IMR-90 (cell line): Measurements from ENCODE around the gene TRAFD1. TPM values are rescaled to one million over a fixed set of nuclear protein-coding genes. Genes with fewer than 3 reads are reported as not detected.

Source experiments
- ATAC-seq: fragments of 200-7000 bp; cut with Tn5 transposase; 2 replicates; pipeline ENCODE4 v1.9.1; 2020; ENCODE audit warnings: low read depth, mild to moderate bottlenecking, moderate library complexity
- BruUV-seq: library from RNA; stranded (reverse); fragments of 400-500 nt; replicated peaks from 2 replicates; lab custom pipeline; 2021; lab: Mats Ljungman, UMichigan
- CTCF ChIA-PET: fragments of 300-600 bp; formaldehyde crosslinking; extraction: SDS; loops from one replicate; lab custom pipeline; 2021; ENCODE audit warnings: antibody characterized with exemption; lab: Yijun Ruan, JAX
- POLR2A ChIA-PET: fragments of 300-600 bp; sonication (Branson Sonifier 250); formaldehyde crosslinking; loops from one replicate; lab custom pipeline; 2022; ENCODE audit warnings: antibody characterized with exemption; ENCODE audit not compliant: unreplicated experiment; lab: Charles Lee
- DNase-seq: peaks from one replicate; pipeline ENCODE4 v3.0.0; 2013
- H2AFZ ChIP-seq: replicated peaks from 2 replicates; pipeline ENCODE3; 2013; ENCODE audit warnings: low read length, mild to moderate bottlenecking; ENCODE audit not compliant: poor library complexity
- H2AK5ac ChIP-seq: 2 replicates; pipeline ENCODE4 v1.6.1; 2013; ENCODE audit warnings: low read depth, low read length, inconsistent platforms
- H2AK9ac ChIP-seq: replicated peaks from 2 replicates; pipeline ENCODE3; 2013; ENCODE audit warnings: mild to moderate bottlenecking, low read depth, low read length, moderate library complexity; ENCODE audit not compliant: poor library complexity
- H2BK120ac ChIP-seq: 2 replicates; pipeline ENCODE4 v1.6.1; 2013; ENCODE audit warnings: low read depth, low read length, inconsistent platforms
- H2BK15ac ChIP-seq: 3 replicates; pipeline ENCODE4 v1.6.1; 2013; ENCODE audit warnings: low read depth, low read length, inconsistent platforms
- H2BK20ac ChIP-seq: 2 replicates; pipeline ENCODE4 v1.6.1; 2013; ENCODE audit warnings: low read depth, mild to moderate bottlenecking, inconsistent platforms, low read length, moderate library complexity
- H2BK5ac ChIP-seq: 2 replicates; pipeline ENCODE4 v1.6.1; 2013; ENCODE audit warnings: mild to moderate bottlenecking, low read depth, low read length, inconsistent platforms; ENCODE audit not compliant: poor library complexity, severe bottlenecking
- H3K14ac ChIP-seq: replicated peaks from 2 replicates; pipeline ENCODE4 v1.6.1; 2013; ENCODE audit warnings: low read depth, low read length, inconsistent platforms
- H3K18ac ChIP-seq: 2 replicates; pipeline ENCODE4 v1.6.1; 2013; ENCODE audit warnings: low read depth, low read length, control low read depth
- H3K23ac ChIP-seq: 2 replicates; pipeline ENCODE4 v1.6.1; 2013; ENCODE audit warnings: low read depth, low read length, inconsistent platforms
- H3K27ac ChIP-seq: 2 replicates; pipeline ENCODE4 v1.5.1; 2013; ENCODE audit warnings: mild to moderate bottlenecking, control low read depth, low read length; ENCODE audit not compliant: insufficient read depth
- H3K27me3 ChIP-seq: 2 replicates; pipeline ENCODE4 v1.6.1; 2013; ENCODE audit warnings: low read length; ENCODE audit not compliant: control insufficient read depth, insufficient read depth
- H3K36me3 ChIP-seq: 2 replicates; pipeline ENCODE4 v1.6.1; 2013; ENCODE audit warnings: low read length, mixed read lengths; ENCODE audit not compliant: control insufficient read depth, insufficient read depth
- H3K4ac ChIP-seq: 2 replicates; pipeline ENCODE4 v1.6.1; 2013; ENCODE audit warnings: low read depth, low read length, inconsistent platforms
- H3K4me1 ChIP-seq: 2 replicates; pipeline ENCODE4 v1.6.1; 2013; ENCODE audit warnings: low read length, mixed read lengths; ENCODE audit not compliant: control insufficient read depth, insufficient read depth
- H3K4me2 ChIP-seq: 2 replicates; pipeline ENCODE4 v1.6.1; 2013; ENCODE audit warnings: low read depth, mild to moderate bottlenecking, control low read depth, low read length, moderate library complexity
- H3K4me3 ChIP-seq: 2 replicates; pipeline ENCODE4 v1.5.1; 2013; ENCODE audit warnings: low read depth, mild to moderate bottlenecking, control low read depth, low read length, moderate library complexity; ENCODE audit not compliant: insufficient read depth
- H3K56ac ChIP-seq: 2 replicates; pipeline ENCODE4 v1.6.1; 2013; ENCODE audit warnings: low read length, inconsistent platforms; ENCODE audit not compliant: insufficient read depth; ENCODE audit errors: extremely low read depth
- H3K79me1 ChIP-seq, 2 experiments: 2 replicates each; pipeline ENCODE4 v1.6.1; 2013; ENCODE audit warnings: low read length in 2 of 2, inconsistent platforms in 1 of 2, low read depth in 1 of 2
- H3K9ac ChIP-seq: 2 replicates; pipeline ENCODE4 v1.6.1; 2013; ENCODE audit warnings: low read depth, low read length, control low read depth
- H3K9me1 ChIP-seq: 2 replicates; pipeline ENCODE4 v1.6.1; 2013; ENCODE audit warnings: low read length, inconsistent platforms; ENCODE audit not compliant: insufficient read depth
- H3K9me3 ChIP-seq: 2 replicates; pipeline ENCODE4 v1.6.1; 2013; ENCODE audit warnings: low read length; ENCODE audit not compliant: control insufficient read depth, insufficient read depth
- H4K20me1 ChIP-seq: 2 replicates; pipeline ENCODE4 v1.6.1; 2013; ENCODE audit warnings: low read length, inconsistent platforms; ENCODE audit not compliant: insufficient read depth
- H4K5ac ChIP-seq: 2 replicates; pipeline ENCODE4 v1.6.1; 2013; ENCODE audit warnings: mild to moderate bottlenecking, low read depth, low read length, control low read depth
- H4K8ac ChIP-seq, 2 experiments: 2 replicates each; pipeline ENCODE4 v1.6.1; 2013; ENCODE audit warnings: low read depth in 2 of 2, low read length in 2 of 2, control low read depth in 1 of 2, inconsistent platforms in 1 of 2
- H4K91ac ChIP-seq: 2 replicates; pipeline ENCODE4 v1.6.1; 2013; ENCODE audit warnings: low read depth, low read length, inconsistent platforms; ENCODE audit not compliant: insufficient read depth
- BHLHE40 ChIP-seq: fragments of 150-350 bp; IDR thresholded peaks from 2 replicates; pipeline ENCODE4 v1.6.1; 2016; ENCODE audit warnings: mild to moderate bottlenecking, low read depth, low read length
- CEBPB ChIP-seq: IDR thresholded peaks from 2 replicates; pipeline ENCODE4 v1.6.1; 2012; ENCODE audit warnings: low read depth, low read length, improper control_type of control experiment
- CHD1 ChIP-seq: IDR thresholded peaks from 2 replicates; pipeline ENCODE4 v1.6.1; 2012; ENCODE audit warnings: low read depth, low read length, improper control_type of control experiment
- FOS ChIP-seq: fragments of 150-350 bp; IDR thresholded peaks from 2 replicates; pipeline ENCODE4 v1.6.1; 2016; ENCODE audit warnings: low read depth, low read length
- MAFK ChIP-seq: IDR thresholded peaks from 2 replicates; pipeline ENCODE4 v1.6.1; 2012; ENCODE audit warnings: low read depth, low read length, improper control_type of control experiment
- MAZ ChIP-seq: IDR thresholded peaks from 2 replicates; pipeline ENCODE4 v1.6.1; 2012; ENCODE audit warnings: low read depth, mild to moderate bottlenecking, low read length, improper control_type of control experiment, moderate library complexity, borderline replicate concordance
- MXI1 ChIP-seq: IDR thresholded peaks from 2 replicates; pipeline ENCODE4 v1.6.1; 2012; ENCODE audit warnings: low read depth, mild to moderate bottlenecking, low read length, moderate library complexity, borderline replicate concordance
- NFE2L2 ChIP-seq: fragments of 150-350 bp; IDR thresholded peaks from 2 replicates; pipeline ENCODE4 v1.6.1; 2016; ENCODE audit warnings: low read depth, mild to moderate bottlenecking, low read length
- POLR2A ChIP-seq: IDR thresholded peaks from 2 replicates; pipeline ENCODE4 v1.6.1; 2012; ENCODE audit warnings: mild to moderate bottlenecking, low read depth, low read length
- RAD21 ChIP-seq: IDR thresholded peaks from 2 replicates; pipeline ENCODE4 v1.6.1; 2012; ENCODE audit warnings: low read length, improper control_type of control experiment
- RCOR1 ChIP-seq: IDR thresholded peaks from 2 replicates; pipeline ENCODE4 v1.6.1; 2012; ENCODE audit warnings: mild to moderate bottlenecking, low read length, improper control_type of control experiment; ENCODE audit not compliant: insufficient replicate concordance
- RFX5 ChIP-seq: IDR thresholded peaks from 2 replicates; pipeline ENCODE4 v1.8.0; 2012; ENCODE audit warnings: low read depth, mild to moderate bottlenecking, low read length, moderate library complexity
- SMC3 ChIP-seq: fragments of 150-350 bp; IDR thresholded peaks from 2 replicates; pipeline ENCODE4 v1.6.1; 2016; ENCODE audit warnings: low read depth, mild to moderate bottlenecking, antibody characterized with exemption, low read length, moderate library complexity
- USF2 ChIP-seq: fragments of 150-350 bp; IDR thresholded peaks from 2 replicates; pipeline ENCODE4 v1.6.1; 2017; ENCODE audit warnings: mild to moderate bottlenecking, antibody characterized with exemption, low read length, low read depth
- WGBS, 2 experiments: methylation state at CpG; one replicate each; pipeline versions ENCODE4 v1.1.5 to v1.1.7; 2013; ENCODE audit warnings: missing lambda C conversion rate in 2 of 2; ENCODE audit not compliant: insufficient read length in 1 of 2; ENCODE audit errors: extremely low coverage in 2 of 2; 5-methylcytosine and 5-hydroxymethylcytosine counted together
- dilution Hi-C: fragments of 300-500 bp; cut with HindIII; formaldehyde crosslinking; loops from one replicate; pipeline ENCODE4 v1.14.3; 2018; ENCODE audit warnings: low sequenced_read_pairs; ENCODE audit not compliant: unreplicated experiment
- in situ Hi-C: fragments of 300-500 bp; cut with MboI; formaldehyde crosslinking; loops from 3 replicates; pipeline ENCODE4 v1.14.3; 2019; ENCODE audit warnings: low sequenced_read_pairs, inconsistent platforms, mixed read lengths
- intact Hi-C: fragments of 100-400 bp; cut with micrococcal nuclease; formaldehyde crosslinking; loops from 2 replicates; pipeline ENCODE4 v1.10.0; 2022
- polyA plus RNA-seq, 3 experiments: library from polyadenylated mRNA; depleted of rRNA; stranded (reverse); fragments of >200 nt; gene quantifications; 2 replicates each; pipeline ENCODE4 v1.2.3, GENCODE V29; 2012; ENCODE audit warnings: low replicate concordance in 1 of 3
- total RNA-seq: library from RNA; depleted of rRNA; stranded (reverse); fragments of >200 nt; gene quantifications from 2 replicates; pipeline ENCODE4 v1.2.3, GENCODE V29; 2012
- TF ChIP-seq, protein P1 (sequence below): fragments of 150-350 bp; IDR thresholded peaks from 2 replicates; pipeline ENCODE4 v1.6.1; 2016; ENCODE audit warnings: low read depth, mild to moderate bottlenecking, low read length, moderate library complexity, borderline replicate concordance
- TF ChIP-seq, protein P2 (sequence below): conservative IDR thresholded peaks from 2 replicates; pipeline ENCODE4 v1.5.1; 2012; ENCODE audit warnings: mild to moderate bottlenecking, low read depth, low read length, improper control_type of control experiment

TRAFD1 gene
- total and polyA plus RNA-seq, 2 of the 4 experiments (the other 2 are of a cell fraction): 41.3 to 70.4 TPM

- Histone ChIP-seq H3K4me2 (no peak overlapping the region), H3K4me3 (no peak overlapping the region), H3K79me1 (no peaks in the 10 kb centered on the region), H3K4ac (peak overlapping the region; percentile 50; the same call in 1 of the 2 replicates), H3K9me1 (0 out of 2 replicates have a peak, but pooled peaks cover 7% of the 10 kb centered on the region), H2AK9ac (peak overlapping the region; percentile 55), H3K27me3 (no peaks in the 10 kb centered on the region), H2BK15ac (no peak overlapping the region), H3K56ac (no peak overlapping the region), H2BK20ac (no peak overlapping the region), H3K14ac (no peak overlapping the region), H4K20me1 (no peaks in the 10 kb centered on the region), H2AK5ac (peak overlapping the region; percentile 43), H4K5ac (no peak overlapping the region), H3K4me1 (no peaks in the 10 kb centered on the region), H4K8ac (0 out of 4 replicates have a peak overlapping the region, but pooled peaks of 1 of the 2 experiments have one; percentile 55), H3K23ac (no peak overlapping the region), H2BK5ac (no peak overlapping the region), H3K27ac (no peak overlapping the region), H2BK120ac (no peak overlapping the region), H4K91ac (peak overlapping the region; percentile 43; the same call in 1 of the 2 replicates), H2AFZ (peak overlapping the region; percentile 56), H3K9me3 (no peaks in the 10 kb centered on the region), H3K9ac (no peak overlapping the region), H3K36me3 (peaks cover 29% of the 10 kb centered on the region), H3K18ac (no peak overlapping the region)
- TF ChIP-seq RAD21 (no peak), BHLHE40 (no peak), RCOR1 (no peak), NFE2L2 (no peak), MAFK (no peak), CEBPB (no peak), FOS (no peak), USF2 (no peak), MXI1 (no peak), CHD1 (no peak), MAZ (no peak), RFX5 (no peak), POLR2A (no peak), SMC3 (no peak)
- TF ChIP-seq, protein P1, sequence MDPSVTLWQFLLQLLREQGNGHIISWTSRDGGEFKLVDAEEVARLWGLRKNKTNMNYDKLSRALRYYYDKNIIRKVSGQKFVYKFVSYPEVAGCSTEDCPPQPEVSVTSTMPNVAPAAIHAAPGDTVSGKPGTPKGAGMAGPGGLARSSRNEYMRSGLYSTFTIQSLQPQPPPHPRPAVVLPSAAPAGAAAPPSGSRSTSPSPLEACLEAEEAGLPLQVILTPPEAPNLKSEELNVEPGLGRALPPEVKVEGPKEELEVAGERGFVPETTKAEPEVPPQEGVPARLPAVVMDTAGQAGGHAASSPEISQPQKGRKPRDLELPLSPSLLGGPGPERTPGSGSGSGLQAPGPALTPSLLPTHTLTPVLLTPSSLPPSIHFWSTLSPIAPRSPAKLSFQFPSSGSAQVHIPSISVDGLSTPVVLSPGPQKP: no peak
- TF ChIP-seq, protein P2, sequence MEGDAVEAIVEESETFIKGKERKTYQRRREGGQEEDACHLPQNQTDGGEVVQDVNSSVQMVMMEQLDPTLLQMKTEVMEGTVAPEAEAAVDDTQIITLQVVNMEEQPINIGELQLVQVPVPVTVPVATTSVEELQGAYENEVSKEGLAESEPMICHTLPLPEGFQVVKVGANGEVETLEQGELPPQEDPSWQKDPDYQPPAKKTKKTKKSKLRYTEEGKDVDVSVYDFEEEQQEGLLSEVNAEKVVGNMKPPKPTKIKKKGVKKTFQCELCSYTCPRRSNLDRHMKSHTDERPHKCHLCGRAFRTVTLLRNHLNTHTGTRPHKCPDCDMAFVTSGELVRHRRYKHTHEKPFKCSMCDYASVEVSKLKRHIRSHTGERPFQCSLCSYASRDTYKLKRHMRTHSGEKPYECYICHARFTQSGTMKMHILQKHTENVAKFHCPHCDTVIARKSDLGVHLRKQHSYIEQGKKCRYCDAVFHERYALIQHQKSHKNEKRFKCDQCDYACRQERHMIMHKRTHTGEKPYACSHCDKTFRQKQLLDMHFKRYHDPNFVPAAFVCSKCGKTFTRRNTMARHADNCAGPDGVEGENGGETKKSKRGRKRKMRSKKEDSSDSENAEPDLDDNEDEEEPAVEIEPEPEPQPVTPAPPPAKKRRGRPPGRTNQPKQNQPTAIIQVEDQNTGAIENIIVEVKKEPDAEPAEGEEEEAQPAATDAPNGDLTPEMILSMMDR: no peak
- no TSS peak for BruUV-seq
- dilution Hi-C loops: no loop called here
- ChIA-PET CTCF (interaction anchor here (1.3 kb wide), 1 partner anchor 10 kb away, joined by 4 read pairs; no protein-coding TSS in a partner anchor), POLR2A (no interaction called here)
- intact Hi-C loops: no loop called here
- no peak for ATAC-seq
- DNase-seq: no peak
- 93% methylated on average over 5 of the region's 7 CpGs; no CpG with 5 or more reads in 1 of the 2 experiments for WGBS, 2 experiments
- in situ Hi-C loops: no loop called here
Observed at GRCh38 chr12:112169966-112170365, 44.6 kb downstream of the TRAFD1 start.
